Thoracic aorta endothelial cell (primary cell): Measurements from ENCODE around the gene NISCH. TPM values are rescaled to one million over a fixed set of nuclear protein-coding genes. Genes with fewer than 3 reads are reported as not detected.

Experiments
- total RNA-seq: library from RNA; depleted of rRNA; stranded (reverse); fragments of >200 nt; gene quantifications from 2 replicates; pipeline ENCODE4 v1.2.3, GENCODE V29; 2012

Gene NISCH
- 82.6 and 92.1 TPM in 2 replicates for total RNA-seq

GRCh38 chr3:52455283-52456168 lies at the start of gene NISCH:
NISCH (plus strand) TSS chr3:52455604; CDS start chr3:52455642, 38 bp downstream.

GRCh38 chr3:52444860-52445793 lies 10.3 kb upstream of the NISCH start, which contains the start of gene SEMA3G:
SEMA3G (minus strand) TSS chr3:52445103; CDS start chr3:52445027, 76 bp downstream.

GRCh38 chr3:52453496-52454249 lies 1.7 kb upstream of the NISCH start, which contains the start of gene TNNC1:
TNNC1 (minus strand) TSS chr3:52454041; CDS start chr3:52454015, 26 bp downstream.

GRCh38 chr3:52494886-52495495 lies 39.6 kb downstream of the NISCH start, which contains the start of gene STAB1:
STAB1 (plus strand) TSS chr3:52495338; CDS start chr3:52495414, 76 bp downstream.

GRCh38 chr3:52533623-52534280 lies 78.3 kb downstream of the NISCH start, which contains the start of gene NT5DC2:
NT5DC2 (minus strand) TSS chr3:52533857; CDS start chr3:52533737, 120 bp downstream.

GRCh38 chr3:52536369-52537164 lies 81.2 kb downstream of the NISCH start, which contains the start of gene UQCC5:
UQCC5 (plus strand) TSS chr3:52536605; CDS start chr3:52536756, 151 bp downstream.

Other genes starting within 250 kb of the NISCH start
- under 0.01 TPM in 1 of 2 replicates, not detected in the other for gene TLR9, start 230.0 kb upstream of the NISCH start, total RNA-seq
- gene TWF2, start 216.4 kb upstream of the NISCH start, total RNA-seq, result 124 and 136 TPM in 2 replicates
- 11.3 and 12.0 TPM in 2 replicates for gene PPM1M, start 209.8 kb upstream of the NISCH start, total RNA-seq
- 74.7 and 80.6 TPM in 2 replicates for gene WDR82, start 177.0 kb upstream of the NISCH start, total RNA-seq
- gene GLYCTK, start 167.8 kb upstream of the NISCH start, total RNA-seq, result 16.4 TPM in 2 replicates
- 2.7 and 2.9 TPM in 2 replicates for gene DNAH1, start 139.3 kb upstream of the NISCH start, total RNA-seq
- 51.5 and 65.0 TPM in 2 replicates for gene BAP1, start 45.6 kb upstream of the NISCH start, total RNA-seq
- gene PHF7, start 44.9 kb upstream of the NISCH start, total RNA-seq, result 6.9 and 7.0 TPM in 2 replicates
- 4.0 and 9.8 TPM in 2 replicates for gene SEMA3G, start 10.5 kb upstream of the NISCH start, total RNA-seq
- 0.27 TPM in 1 of 2 replicates, not detected in the other for gene TNNC1, start 1.6 kb upstream of the NISCH start, total RNA-seq
- gene STAB1, start 39.7 kb downstream of the NISCH start, total RNA-seq, result 213 and 215 TPM in 2 replicates
- gene NT5DC2, start 78.3 kb downstream of the NISCH start, total RNA-seq, result 59.6 and 67.4 TPM in 2 replicates
- gene UQCC5, start 81.0 kb downstream of the NISCH start, total RNA-seq, result 2.9 and 7.8 TPM in 2 replicates
- 120 and 131 TPM in 2 replicates for gene PBRM1, start 230.3 kb downstream of the NISCH start, total RNA-seq
- 218 and 226 TPM in 2 replicates for gene GNL3, start 230.4 kb downstream of the NISCH start, total RNA-seq